ENCODE data around the gene IVD.

The IVD gene

GRCh38 chr15:40435710-40436089 lies 30.1 kb downstream of the IVD start:
- Histone ChIP-seq H3K4me3 (ENCODE audit: low read depth, low read length) (peak overlapping the region; percentile 87), H3K9me3 (ENCODE audit: control insufficient read depth, insufficient read depth, low read length) (no peaks in the 10 kb centered on the region), H3K27ac (ENCODE audit: low read depth, low read length) (no peak overlapping the region), H3K36me3 (ENCODE audit: control insufficient read depth, insufficient read depth, low read length) (no peaks in the 10 kb centered on the region), H3K4me1 (ENCODE audit: control insufficient read depth, insufficient read depth, low read length) (peaks cover 39% of the 10 kb centered on the region), H3K9ac (ENCODE audit: low read depth, low read length) (no peak overlapping the region), H3K27me3 (ENCODE audit: control insufficient read depth, insufficient read depth, low read length) (peaks cover 52% of the 10 kb centered on the region)

DNA sequence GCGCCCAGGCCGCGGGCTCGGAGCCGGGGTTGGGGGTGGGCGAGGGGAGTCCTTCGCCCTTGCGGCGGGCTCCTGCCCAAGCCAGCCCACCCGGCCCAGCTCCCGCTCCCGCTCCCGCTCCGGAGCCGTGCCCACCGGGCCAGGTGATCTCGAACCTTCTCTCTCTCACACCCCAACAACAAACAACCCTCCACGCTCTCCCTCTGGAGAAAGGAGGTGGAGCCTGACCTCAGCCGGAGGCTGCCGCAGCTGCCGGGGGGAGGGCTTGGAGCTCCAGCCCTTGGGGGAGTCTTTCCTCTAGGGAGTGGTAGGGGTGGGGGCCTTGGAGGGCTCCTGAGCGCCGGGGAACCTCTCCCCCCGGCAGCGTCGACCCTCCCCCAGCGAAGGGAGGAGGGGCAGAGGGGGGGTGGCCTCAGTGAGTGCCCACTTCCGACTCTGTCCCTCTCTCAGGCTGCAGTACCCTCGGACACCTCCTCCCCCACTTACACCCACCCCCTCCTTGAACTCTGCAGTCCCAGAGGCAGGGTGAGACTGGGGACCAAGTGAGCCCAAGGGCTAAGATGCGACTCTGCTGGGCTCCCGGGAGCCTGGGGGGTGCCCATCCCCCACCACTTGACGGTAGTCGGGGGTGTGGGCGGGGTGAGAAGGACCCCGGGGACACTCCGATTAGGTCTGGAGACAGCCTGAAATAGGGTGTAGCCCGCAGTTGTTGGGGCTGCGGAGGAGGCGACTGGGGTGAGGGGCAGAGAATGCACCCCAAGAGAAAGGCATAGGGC lies 30.7 kb downstream of the IVD start:
- H3K4me1 ChIP-seq (ENCODE audit: control insufficient read depth, insufficient read depth, low read length), result peaks cover 39% of the 10 kb centered on the region
- H3K27ac ChIP-seq (ENCODE audit: low read depth, low read length), result no peak overlapping the region

DNA sequence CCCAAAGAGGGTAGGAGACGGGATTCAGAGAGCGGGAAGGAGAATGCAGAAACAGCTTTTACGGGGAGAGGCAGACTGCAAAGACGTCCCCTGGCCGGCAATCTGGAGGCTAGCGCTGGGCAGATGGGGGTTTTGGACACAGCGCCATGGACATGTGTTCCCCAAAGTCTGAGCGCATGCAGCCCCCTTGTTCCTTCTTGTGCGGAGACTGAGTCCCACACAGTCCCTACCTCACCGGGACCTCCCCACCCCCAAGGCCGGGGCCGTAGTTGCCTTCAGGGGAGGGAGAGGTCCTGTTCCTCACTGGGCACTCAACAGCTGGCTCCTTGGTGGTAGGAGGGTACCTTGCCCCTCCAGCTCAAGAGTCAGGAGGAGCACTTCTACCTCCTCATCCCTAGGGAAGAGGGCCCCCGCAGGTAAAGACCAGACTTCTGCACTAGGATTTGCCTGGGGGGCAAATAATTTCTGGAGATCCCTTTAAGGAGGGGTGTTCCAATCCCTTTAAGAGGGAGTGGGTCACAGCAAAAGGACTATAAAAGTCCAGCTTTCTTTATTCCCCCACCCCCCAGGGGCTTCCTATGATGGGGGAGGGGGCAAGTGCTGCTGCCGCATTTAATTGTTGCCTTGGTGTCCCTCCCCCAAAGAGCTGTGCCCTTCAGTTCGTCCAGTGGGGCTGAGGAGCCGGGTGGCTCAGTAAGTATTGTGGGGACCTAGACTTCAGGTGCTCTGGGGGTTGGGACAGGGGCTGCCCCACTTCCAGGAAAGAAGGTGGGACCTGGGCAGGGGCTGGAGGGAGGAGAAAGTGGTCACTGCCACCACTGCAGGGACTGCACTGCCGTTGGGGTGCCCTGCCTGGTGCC lies 31.5 kb downstream of the IVD start:
- Histone ChIP-seq H3K9ac (ENCODE audit: low read depth, low read length) (peak overlapping the region; percentile 26; the same call in 1 of the 2 replicates), H3K36me3 (ENCODE audit: control insufficient read depth, insufficient read depth, low read length) (no peaks in the 10 kb centered on the region), H3K4me1 (ENCODE audit: control insufficient read depth, insufficient read depth, low read length) (peaks cover 39% of the 10 kb centered on the region), H3K27me3 (ENCODE audit: control insufficient read depth, insufficient read depth, low read length) (peaks cover 52% of the 10 kb centered on the region), H3K9me3 (ENCODE audit: control insufficient read depth, insufficient read depth, low read length) (no peaks in the 10 kb centered on the region), H3K4me3 (ENCODE audit: low read depth, low read length) (peak overlapping the region; percentile 87), H3K27ac (ENCODE audit: low read depth, low read length) (no peak overlapping the region)

More for the DNA sequence above, 30.7 kb downstream of the IVD start:
- peak overlapping the region; percentile 87 for H3K4me3 ChIP-seq (ENCODE audit: low read depth, low read length)
- H3K36me3 ChIP-seq (ENCODE audit: control insufficient read depth, insufficient read depth, low read length), result no peaks in the 10 kb centered on the region
- peak overlapping the region; percentile 26 for H3K9ac ChIP-seq (ENCODE audit: low read depth, low read length)
- peaks cover 52% of the 10 kb centered on the region for H3K27me3 ChIP-seq (ENCODE audit: control insufficient read depth, insufficient read depth, low read length)
- no peaks in the 10 kb centered on the region for H3K9me3 ChIP-seq (ENCODE audit: control insufficient read depth, insufficient read depth, low read length)

DNA sequence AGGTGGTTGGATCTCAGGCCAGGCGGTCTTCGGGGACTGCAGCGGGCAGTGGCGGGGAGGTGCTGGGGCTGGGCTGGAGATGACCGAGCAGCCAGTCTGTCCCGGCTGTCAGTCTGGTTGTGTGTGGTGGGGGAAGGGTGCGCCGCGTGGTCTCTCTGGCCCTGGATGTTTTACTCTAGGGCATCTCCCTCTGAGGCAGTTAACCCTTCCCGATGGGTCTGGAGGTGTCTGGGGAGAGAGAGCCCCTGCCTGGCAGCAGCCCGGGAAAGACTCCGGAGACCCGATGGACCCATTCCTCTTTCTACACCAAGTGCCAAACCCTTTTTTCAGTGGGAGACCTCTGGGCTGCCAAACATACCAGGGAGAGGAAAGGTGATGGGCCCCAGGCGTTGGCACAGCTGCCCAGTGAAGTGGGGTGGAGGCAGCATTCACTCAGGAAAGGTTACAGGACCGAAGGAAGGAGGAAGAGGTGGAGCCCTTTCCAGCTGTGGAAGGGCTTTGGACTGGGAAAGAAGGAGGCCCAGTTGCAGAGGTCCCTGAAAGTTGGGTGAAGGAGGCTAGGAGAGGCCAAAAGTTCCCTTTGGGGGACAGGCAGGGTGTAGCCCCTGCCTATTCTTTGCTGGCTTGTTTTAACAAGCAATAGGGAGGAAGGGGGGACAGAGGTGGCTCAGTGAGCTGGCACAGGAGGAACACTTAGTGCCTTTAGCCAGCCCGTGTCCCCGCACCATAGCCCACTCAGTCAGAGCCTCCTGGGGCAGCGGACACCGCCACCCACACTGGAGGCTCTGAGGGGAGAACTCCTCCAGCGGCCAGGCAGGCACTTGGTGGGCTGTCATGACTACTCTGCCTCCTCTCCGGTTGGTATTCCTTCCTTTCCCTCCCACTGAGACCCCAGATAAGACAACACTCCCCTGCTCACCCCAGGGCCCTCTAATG lies 32.4 kb downstream of the IVD start:
- peak overlapping the region; percentile 87 for H3K4me3 ChIP-seq (ENCODE audit: low read depth, low read length)
- peaks cover 43% of the 10 kb centered on the region for H3K27me3 ChIP-seq (ENCODE audit: control insufficient read depth, insufficient read depth, low read length)
- no peak overlapping the region for H3K9ac ChIP-seq (ENCODE audit: low read depth, low read length)
- H3K4me1 ChIP-seq (ENCODE audit: control insufficient read depth, insufficient read depth, low read length), result peaks cover 47% of the 10 kb centered on the region
- H3K36me3 ChIP-seq (ENCODE audit: control insufficient read depth, insufficient read depth, low read length), result no peaks in the 10 kb centered on the region
- no peak overlapping the region for H3K27ac ChIP-seq (ENCODE audit: low read depth, low read length)
- H3K9me3 ChIP-seq (ENCODE audit: control insufficient read depth, insufficient read depth, low read length), result no peaks in the 10 kb centered on the region

- Histone ChIP-seq H3K9ac (ENCODE audit: low read depth, low read length) (no peak overlapping the region; the same call in 1 of the 2 replicates), H3K27me3 (ENCODE audit: control insufficient read depth, insufficient read depth, low read length) (peaks cover 36% of the 10 kb centered on the region), H3K4me1 (ENCODE audit: control insufficient read depth, insufficient read depth, low read length) (peaks cover 52% of the 10 kb centered on the region), H3K27ac (ENCODE audit: low read depth, low read length) (no peak overlapping the region), H3K36me3 (ENCODE audit: control insufficient read depth, insufficient read depth, low read length) (no peaks in the 10 kb centered on the region), H3K4me3 (ENCODE audit: low read depth, low read length) (peak overlapping the region; percentile 87), H3K9me3 (ENCODE audit: control insufficient read depth, insufficient read depth, low read length) (no peaks in the 10 kb centered on the region)
Observed at GRCh38 chr15:40438712-40439111, 33.1 kb downstream of the IVD start.

DNA sequence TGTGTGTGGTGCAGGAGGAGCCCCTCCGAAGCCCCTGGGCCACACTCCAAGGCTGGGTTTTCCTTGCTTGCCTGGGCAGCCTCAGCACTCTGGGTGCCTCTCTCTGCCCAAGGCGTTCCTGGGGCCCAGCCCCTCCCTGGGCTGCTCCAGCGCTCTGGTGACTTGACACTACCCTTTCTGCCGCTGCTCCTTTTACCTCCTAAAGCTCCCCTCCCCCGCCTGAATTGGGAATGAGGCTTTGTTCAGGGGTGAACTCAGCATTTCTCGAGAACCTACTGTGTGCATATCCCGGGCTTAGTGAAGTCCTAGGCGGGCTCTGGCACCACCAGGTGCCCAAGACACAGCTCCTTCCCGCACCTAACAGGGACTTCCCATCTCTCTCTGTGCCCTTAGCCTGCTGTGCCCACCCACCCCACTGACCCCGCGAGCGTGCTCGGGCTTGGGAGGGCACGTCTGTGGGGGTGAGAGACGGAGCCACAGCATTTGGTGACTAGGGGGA lies 33.9 kb downstream of the IVD start:
- Histone ChIP-seq H3K36me3 (ENCODE audit: control insufficient read depth, insufficient read depth, low read length) (no peaks in the 10 kb centered on the region), H3K9me3 (ENCODE audit: control insufficient read depth, insufficient read depth, low read length) (no peaks in the 10 kb centered on the region), H3K27ac (ENCODE audit: low read depth, low read length) (peak overlapping the region; percentile 85), H3K4me3 (ENCODE audit: low read depth, low read length) (peak overlapping the region; percentile 87), H3K9ac (ENCODE audit: low read depth, low read length) (peak overlapping the region; percentile 79), H3K27me3 (ENCODE audit: control insufficient read depth, insufficient read depth, low read length) (peaks cover 28% of the 10 kb centered on the region), H3K4me1 (ENCODE audit: control insufficient read depth, insufficient read depth, low read length) (peaks cover 60% of the 10 kb centered on the region)

DNA sequence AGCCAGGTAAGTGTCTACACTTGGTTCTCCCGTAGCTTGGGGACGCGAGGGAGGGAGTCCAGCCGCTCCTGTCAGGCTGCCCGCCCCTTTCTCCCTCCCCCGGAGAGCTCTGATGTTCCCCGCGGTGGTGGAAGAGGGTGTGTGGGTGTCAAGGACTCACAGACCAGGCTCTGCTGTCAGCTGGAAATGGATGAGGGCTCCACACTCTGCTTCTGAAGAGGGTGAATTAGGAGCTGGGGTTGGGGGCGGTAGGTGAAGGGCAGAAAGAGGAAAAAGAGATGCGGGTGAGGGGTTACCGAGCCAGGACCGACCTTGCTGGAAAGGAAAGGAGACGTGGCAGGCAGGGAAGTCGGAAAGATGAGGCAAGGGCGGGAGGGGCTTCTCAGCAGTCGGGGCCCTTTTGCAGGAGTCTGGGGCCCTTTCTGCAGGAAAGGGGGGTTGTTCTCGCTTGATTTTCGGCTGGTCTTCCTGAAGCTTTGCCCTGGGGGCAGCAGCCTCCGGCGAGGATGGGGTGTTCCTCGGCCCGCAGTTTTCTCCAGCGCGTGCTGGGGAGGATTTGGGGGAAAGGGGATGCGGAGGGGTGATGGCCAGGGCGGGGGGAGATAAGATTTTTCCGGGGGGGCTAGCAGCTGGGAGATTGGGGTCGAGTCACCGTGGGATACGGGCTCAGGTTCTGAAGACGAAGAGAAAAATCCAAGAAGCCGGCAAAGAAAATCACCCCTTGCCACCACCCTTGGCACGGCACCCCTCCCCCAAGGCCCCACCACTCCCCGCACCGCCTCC lies 34.6 kb downstream of the IVD start:
- Histone ChIP-seq H3K9ac (ENCODE audit: low read depth, low read length) (peak overlapping the region; percentile 79), H3K4me1 (ENCODE audit: control insufficient read depth, insufficient read depth, low read length) (peaks cover 63% of the 10 kb centered on the region), H3K27me3 (ENCODE audit: control insufficient read depth, insufficient read depth, low read length) (peaks cover 22% of the 10 kb centered on the region), H3K4me3 (ENCODE audit: low read depth, low read length) (peak overlapping the region; percentile 87), H3K36me3 (ENCODE audit: control insufficient read depth, insufficient read depth, low read length) (no peaks in the 10 kb centered on the region), H3K9me3 (ENCODE audit: control insufficient read depth, insufficient read depth, low read length) (no peaks in the 10 kb centered on the region), H3K27ac (ENCODE audit: low read depth, low read length) (peak overlapping the region; percentile 85)

- Histone ChIP-seq H3K4me1 (ENCODE audit: control insufficient read depth, insufficient read depth, low read length) (peaks cover 64% of the 10 kb centered on the region), H3K9ac (ENCODE audit: low read depth, low read length) (peak within 1 kb of the TSS; percentile 79), H3K4me3 (ENCODE audit: low read depth, low read length) (peak within 1 kb of the TSS; percentile 87), H3K27me3 (ENCODE audit: control insufficient read depth, insufficient read depth, low read length) (peaks cover 14% of the 10 kb centered on the region), H3K9me3 (ENCODE audit: control insufficient read depth, insufficient read depth, low read length) (no peaks in the 10 kb centered on the region), H3K36me3 (ENCODE audit: control insufficient read depth, insufficient read depth, low read length) (peaks cover 2% of the 10 kb centered on the region; the same call in 1 of the 2 replicates), H3K27ac (ENCODE audit: low read depth, low read length) (peak within 1 kb of the TSS; percentile 85)
Observed at GRCh38 chr15:40440743-40441564, 35.4 kb downstream of the IVD start, which contains the start of gene BAHD1. BAHD1 (plus strand) TSS chr15:40440953; CDS start chr15:40458465, 17,512 bp downstream.
